Measurements from ENCODE around the gene SUN1. TPM values are rescaled to one million over a fixed set of nuclear protein-coding genes. Genes with fewer than 3 reads are reported as not detected.

SUN1 gene
- total and polyA plus RNA-seq, 2 experiments from 2014 or later = 63.3 to 145 TPM

DNA sequence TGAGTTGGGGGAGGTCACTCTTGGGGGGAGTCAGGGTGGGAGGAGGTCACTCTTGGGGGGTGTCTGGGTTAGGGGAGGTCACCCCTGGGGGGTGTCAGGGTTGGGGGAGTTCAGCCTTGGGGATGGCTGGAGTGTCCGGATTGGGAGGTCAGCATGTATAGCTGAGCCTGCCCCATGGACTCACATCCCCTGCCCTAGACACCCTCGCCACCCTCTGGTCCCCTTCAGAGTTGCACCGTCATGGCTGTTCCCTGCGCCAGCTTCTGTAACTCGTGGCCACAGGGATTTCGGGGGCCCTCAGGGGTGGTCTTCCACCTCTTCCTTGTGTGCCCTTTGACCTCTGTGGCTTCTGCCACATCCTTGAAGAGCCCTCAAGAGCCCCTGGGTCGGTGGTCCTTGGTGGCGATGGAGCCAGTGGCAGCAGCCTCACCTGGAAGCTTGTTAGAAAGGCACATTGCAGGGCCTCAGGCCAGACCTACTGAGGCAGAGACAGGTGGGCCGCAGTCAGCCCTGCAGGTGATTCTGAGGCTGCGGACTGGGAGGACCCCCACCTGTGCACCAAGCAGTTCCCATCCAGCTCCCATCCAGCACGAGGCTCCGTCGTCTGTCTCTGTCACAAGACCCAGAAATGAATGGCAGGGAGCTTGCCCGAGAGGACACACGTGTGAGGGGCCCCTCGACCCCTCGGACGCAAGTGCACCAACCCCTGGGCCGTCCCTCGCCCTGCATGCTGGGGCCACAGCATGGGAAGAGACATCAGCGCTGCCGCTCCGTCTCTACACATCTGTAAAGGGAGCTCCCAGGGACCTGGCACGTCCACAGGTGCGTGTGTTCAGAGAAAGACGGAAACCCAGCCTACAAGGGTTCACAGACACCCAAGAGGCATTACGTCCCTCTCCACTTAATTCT is 44.7 kb upstream of the SUN1 start:
- TF ChIP-seq NANOG (IDR thresholded peaks at IDR 0.05; ENCODE audit: borderline replicate concordance) = no peak
- TF ChIP-seq, protein P1, sequence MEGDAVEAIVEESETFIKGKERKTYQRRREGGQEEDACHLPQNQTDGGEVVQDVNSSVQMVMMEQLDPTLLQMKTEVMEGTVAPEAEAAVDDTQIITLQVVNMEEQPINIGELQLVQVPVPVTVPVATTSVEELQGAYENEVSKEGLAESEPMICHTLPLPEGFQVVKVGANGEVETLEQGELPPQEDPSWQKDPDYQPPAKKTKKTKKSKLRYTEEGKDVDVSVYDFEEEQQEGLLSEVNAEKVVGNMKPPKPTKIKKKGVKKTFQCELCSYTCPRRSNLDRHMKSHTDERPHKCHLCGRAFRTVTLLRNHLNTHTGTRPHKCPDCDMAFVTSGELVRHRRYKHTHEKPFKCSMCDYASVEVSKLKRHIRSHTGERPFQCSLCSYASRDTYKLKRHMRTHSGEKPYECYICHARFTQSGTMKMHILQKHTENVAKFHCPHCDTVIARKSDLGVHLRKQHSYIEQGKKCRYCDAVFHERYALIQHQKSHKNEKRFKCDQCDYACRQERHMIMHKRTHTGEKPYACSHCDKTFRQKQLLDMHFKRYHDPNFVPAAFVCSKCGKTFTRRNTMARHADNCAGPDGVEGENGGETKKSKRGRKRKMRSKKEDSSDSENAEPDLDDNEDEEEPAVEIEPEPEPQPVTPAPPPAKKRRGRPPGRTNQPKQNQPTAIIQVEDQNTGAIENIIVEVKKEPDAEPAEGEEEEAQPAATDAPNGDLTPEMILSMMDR (conservative IDR thresholded peaks at IDR 0.05; ENCODE audit: low read depth in 2 of 2) = peak in 1 of 2 experiments; percentile 52; a peak in 2 of 4 replicates
- no peak overlapping the region for H3K4me2 ChIP-seq
- Mint-ChIP-seq H3K27me3 (ENCODE audit: insufficient read depth, low read depth, poor library complexity) (peaks cover 9% of the 10 kb centered on the region), H3K4me3 (no peak overlapping the region), H3K36me3 (ENCODE audit: low read depth) (peaks cover 56% of the 10 kb centered on the region), H3K4me1 (no peaks in the 10 kb centered on the region), H3K9me3 (peaks cover 4% of the 10 kb centered on the region; the same call in 2 of the 3 replicates), H3K27ac (no peak overlapping the region)
- H4K20me1 ChIP-seq (replicated peaks; ENCODE audit: insufficient read depth) = no peaks in the 10 kb centered on the region
- H3K27ac ChIP-seq (ENCODE audit: low read depth) = no peak overlapping the region
- ATAC-seq (peak; percentile 75), DNase-seq (ENCODE audit: low spot score) (peak; percentile 30)
- no peaks in the 10 kb centered on the region for H3K27me3 ChIP-seq (ENCODE audit: insufficient read depth)
- H3K4me1 ChIP-seq (ENCODE audit: insufficient read depth) = no peaks in the 10 kb centered on the region
- H3K36me3 ChIP-seq (ENCODE audit: insufficient read depth) = peaks cover 3% of the 10 kb centered on the region; the same call in 1 of the 2 replicates
- no peaks in the 10 kb centered on the region for H3K79me2 ChIP-seq (replicated peaks; ENCODE audit: insufficient read depth)
- H3F3A ChIP-seq (replicated peaks; ENCODE audit: low read depth) = no peaks in the 10 kb centered on the region; the same call in 1 of the 2 replicates
- H2AFZ ChIP-seq = no peak overlapping the region
- H3K9me2 ChIP-seq (ENCODE audit: insufficient read depth) = no peaks in the 10 kb centered on the region
- no peak overlapping the region for H3K4me3 ChIP-seq

DNA sequence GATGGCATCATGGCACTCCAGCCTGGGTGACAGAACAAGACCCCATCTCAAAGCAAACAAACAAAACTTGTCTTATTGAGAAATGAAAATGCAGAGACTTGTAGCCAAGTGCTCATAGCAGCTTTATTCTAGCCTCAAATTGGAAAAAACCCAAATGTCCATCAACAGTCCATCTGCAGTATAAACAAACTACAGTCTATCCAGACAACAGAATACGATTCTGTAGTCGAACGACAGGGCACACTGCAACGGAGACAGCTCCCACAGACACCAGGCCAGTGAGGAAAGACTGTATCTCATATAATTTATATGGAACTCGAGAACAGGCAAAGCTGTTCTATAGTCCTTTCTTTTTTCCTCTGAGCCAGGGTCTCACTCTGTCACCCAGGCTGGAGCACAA is 40.8 kb upstream of the SUN1 start:
- Mint-ChIP-seq H3K4me3 (no peak overlapping the region), H3K4me1 (no peaks in the 10 kb centered on the region), H3K27ac (no peak overlapping the region), H3K36me3 (ENCODE audit: low read depth) (peaks cover 24% of the 10 kb centered on the region; the same call in 2 of the 3 replicates), H3K9me3 (peaks cover 10% of the 10 kb centered on the region; the same call in 2 of the 3 replicates), H3K27me3 (ENCODE audit: insufficient read depth, low read depth, poor library complexity) (peaks cover 2% of the 10 kb centered on the region)
- no peaks in the 10 kb centered on the region for H3K9me2 ChIP-seq (ENCODE audit: insufficient read depth)
- no peak overlapping the region for H3K4me3 ChIP-seq
- no peaks in the 10 kb centered on the region for H3K4me1 ChIP-seq (ENCODE audit: insufficient read depth)
- peaks cover 3% of the 10 kb centered on the region; the same call in 1 of the 2 replicates for H3K36me3 ChIP-seq (ENCODE audit: insufficient read depth)
- DNase-seq (ENCODE audit: low spot score) (no peak), ATAC-seq (no peak)
- H3K27ac ChIP-seq (ENCODE audit: low read depth) = no peak overlapping the region
- no peaks in the 10 kb centered on the region for H3K79me2 ChIP-seq (replicated peaks; ENCODE audit: insufficient read depth)
- no peak overlapping the region for H3K4me2 ChIP-seq
- no peak overlapping the region for H2AFZ ChIP-seq
- no peaks in the 10 kb centered on the region for H4K20me1 ChIP-seq (replicated peaks; ENCODE audit: insufficient read depth)
- no peaks in the 10 kb centered on the region for H3F3A ChIP-seq (replicated peaks; ENCODE audit: low read depth)
- no peaks in the 10 kb centered on the region for H3K27me3 ChIP-seq (ENCODE audit: insufficient read depth)
- TF ChIP-seq, protein P1 (conservative IDR thresholded peaks at IDR 0.05; ENCODE audit: low read depth in 2 of 2) = no peak
- TF ChIP-seq NANOG (IDR thresholded peaks at IDR 0.05; ENCODE audit: borderline replicate concordance) (no peak), ZNF331 (CRISPR knock-in tag; IDR thresholded peaks at IDR 0.05; ENCODE audit: low read depth) (no peak), CREB1 (CRISPR knock-in tag; IDR thresholded peaks at IDR 0.05; ENCODE audit: low read depth) (no peak), POLR2AphosphoS5 (IDR thresholded peaks at IDR 0.05; ENCODE audit: low read depth) (no peak), ZNF462 (CRISPR knock-in tag; IDR thresholded peaks at IDR 0.05) (no peak), ZNF114 (CRISPR knock-in tag; IDR thresholded peaks at IDR 0.05) (no peak)
- TF ChIP-seq, protein P2, sequence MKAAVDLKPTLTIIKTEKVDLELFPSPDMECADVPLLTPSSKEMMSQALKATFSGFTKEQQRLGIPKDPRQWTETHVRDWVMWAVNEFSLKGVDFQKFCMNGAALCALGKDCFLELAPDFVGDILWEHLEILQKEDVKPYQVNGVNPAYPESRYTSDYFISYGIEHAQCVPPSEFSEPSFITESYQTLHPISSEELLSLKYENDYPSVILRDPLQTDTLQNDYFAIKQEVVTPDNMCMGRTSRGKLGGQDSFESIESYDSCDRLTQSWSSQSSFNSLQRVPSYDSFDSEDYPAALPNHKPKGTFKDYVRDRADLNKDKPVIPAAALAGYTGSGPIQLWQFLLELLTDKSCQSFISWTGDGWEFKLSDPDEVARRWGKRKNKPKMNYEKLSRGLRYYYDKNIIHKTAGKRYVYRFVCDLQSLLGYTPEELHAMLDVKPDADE (IDR thresholded peaks at IDR 0.05) = no peak

All from GM23338 (cell line).